RWPE2 (cell line): ENCODE measurements around the gene PCBP1.
A peak's percentile ranks its signal among the peaks of the same experiment; 100 is the strongest.
"Not testable (repeated sequence)": the region's sequence is repeated elsewhere in the genome, so short reads cannot be mapped to it uniquely, and the experiment has no call there.

Experiments
- ATAC-seq: fragments of 200-7000 bp; cut with Tn5 transposase; 3 replicates; pipeline ENCODE4 v1.9.1; 2021; ENCODE audit warnings: low read depth
- DNase-seq: peaks from one replicate; pipeline ENCODE4 v3.0.0-alpha.2; 2020; ENCODE audit warnings: low spot score
- H3K27ac ChIP-seq: fragments of 450-650 bp; 2 replicates; pipeline ENCODE4 v1.5.1; 2017; ENCODE audit warnings: mild to moderate bottlenecking; ENCODE audit not compliant: poor library complexity, severe bottlenecking
- H3K27me3 ChIP-seq: fragments of 250-450 bp; sonication (Bioruptor Pico); 2 replicates; pipeline ENCODE4 v1.5.1; 2021; ENCODE audit warnings: mild to moderate bottlenecking, moderate library complexity; ENCODE audit not compliant: insufficient read depth, poor library complexity, severe bottlenecking
- H3K36me3 ChIP-seq: fragments of 250-450 bp; sonication (Bioruptor Pico); 2 replicates; pipeline ENCODE4 v1.5.1; 2020; ENCODE audit warnings: low read depth, mild to moderate bottlenecking, moderate library complexity
- H3K4me1 ChIP-seq: fragments of 250-450 bp; sonication (Bioruptor Pico); 2 replicates; pipeline ENCODE4 v1.5.1; 2021; ENCODE audit warnings: mild to moderate bottlenecking, moderate library complexity; ENCODE audit not compliant: insufficient read depth, poor library complexity, severe bottlenecking
- H3K4me3 ChIP-seq: fragments of 250-450 bp; sonication (Bioruptor Pico); 2 replicates; pipeline ENCODE4 v1.5.1; 2021; ENCODE audit warnings: mild to moderate bottlenecking, moderate library complexity; ENCODE audit not compliant: severe bottlenecking
- H3K9me3 ChIP-seq: fragments of 250-450 bp; sonication (Bioruptor Pico); 2 replicates; pipeline ENCODE4 v1.5.1; 2021; ENCODE audit warnings: mild to moderate bottlenecking, moderate library complexity; ENCODE audit not compliant: severe bottlenecking
- CTCF ChIP-seq: fragments of 450-650 bp; IDR thresholded peaks from one replicate; pipeline ENCODE4 v1.5.1; 2017; ENCODE audit warnings: mild to moderate bottlenecking, moderate library complexity; ENCODE audit not compliant: poor library complexity, severe bottlenecking

The PCBP1 gene

GRCh38 chr2:70125498-70125898 is 38.2 kb downstream of the PCBP1 start:
- no peaks in the 10 kb centered on the region for H3K36me3 ChIP-seq
- no peak for ATAC-seq

GRCh38 chr2:70126413-70126812 is 39.1 kb downstream of the PCBP1 start:
- H3K27me3 ChIP-seq = no peaks in the 10 kb centered on the region
- no peaks in the 10 kb centered on the region for H3K36me3 ChIP-seq
- no peak for ATAC-seq
- no peak overlapping the region for H3K4me3 ChIP-seq
- no peak for DNase-seq
- no peak overlapping the region for H3K27ac ChIP-seq
- no peak for TF ChIP-seq CTCF
- no peaks in the 10 kb centered on the region for H3K9me3 ChIP-seq
- no peaks in the 10 kb centered on the region for H3K4me1 ChIP-seq

More at GRCh38 chr2:70125498-70125898, 38.2 kb downstream of the PCBP1 start:
- Histone ChIP-seq H3K4me3 (peak overlapping the region; percentile 40), H3K9me3 (no peaks in the 10 kb centered on the region), H3K4me1 (no peaks in the 10 kb centered on the region), H3K27me3 (no peaks in the 10 kb centered on the region), H3K27ac (peak overlapping the region; percentile 61)
- no peak for TF ChIP-seq CTCF
- no peak for DNase-seq

- DNase-seq = no peak
- Histone ChIP-seq H3K4me1 (peaks cover 13% of the 10 kb centered on the region), H3K36me3 (no peaks in the 10 kb centered on the region), H3K27ac (no peak overlapping the region), H3K9me3 (no peaks in the 10 kb centered on the region), H3K4me3 (no peak overlapping the region), H3K27me3 (no peaks in the 10 kb centered on the region)
- ATAC-seq = no peak
- TF ChIP-seq CTCF = no peak
These were observed 40.7 kb downstream of the PCBP1 start for GRCh38 chr2:70128005-70128404.

GRCh38 chr2:70131344-70132143 is 44.3 kb downstream of the PCBP1 start:
- not testable (repeated sequence) for H3K36me3 ChIP-seq, ATAC-seq, DNase-seq, H3K4me3 ChIP-seq, H3K27me3 ChIP-seq, H3K9me3 ChIP-seq
- Histone ChIP-seq H3K4me1 (peaks cover 27% of the 10 kb centered on the region), H3K27ac (peak overlapping the region; percentile 70)

- TF ChIP-seq CTCF = no peak
- peaks cover 27% of the 10 kb centered on the region for H3K4me1 ChIP-seq
- DNase-seq (no peak), ATAC-seq (peak; percentile 75)
- H3K9me3 ChIP-seq = no peaks in the 10 kb centered on the region
- H3K36me3 ChIP-seq = no peaks in the 10 kb centered on the region
- H3K27ac ChIP-seq = peak overlapping the region; percentile 70
- H3K4me3 ChIP-seq = peak overlapping the region; percentile 13
- no peaks in the 10 kb centered on the region for H3K27me3 ChIP-seq
These were observed 45.2 kb downstream of the PCBP1 start for GRCh38 chr2:70132244-70133126.
